GM12878 (cell line): ENCODE results near the gene GPR17. TPM values are rescaled to one million over a fixed set of nuclear protein-coding genes. Genes with fewer than 3 reads are reported as not detected.

ENCODE experiments used
- ATAC-seq: fragments of 200-7000 bp; cut with Tn5 transposase; 3 replicates; pipeline ENCODE4 v1.9.1; 2020; ENCODE audit warnings: mild to moderate bottlenecking, moderate library complexity
- BruUV-seq: library from RNA; stranded (reverse); fragments of 400-500 nt; replicated peaks from 2 replicates; lab custom pipeline; 2021; lab: Mats Ljungman, UMichigan
- CTCF ChIA-PET: fragments of 300-600 bp; sonication (Branson Sonifier 250); formaldehyde crosslinking; extraction: SDS; loops from one replicate; lab custom pipeline; 2021; ENCODE audit warnings: inconsistent platforms; lab: Yijun Ruan, JAX
- POLR2A ChIA-PET: fragments of 350-600 bp; formaldehyde crosslinking; extraction: SDS; loops from one replicate; lab custom pipeline; 2021; ENCODE audit warnings: inconsistent platforms; lab: Charles Lee
- RAD21 ChIA-PET: fragments of 300-600 bp; sonication (Branson Sonifier 250); formaldehyde crosslinking; loops from one replicate; lab custom pipeline; 2023; ENCODE audit warnings: antibody characterized with exemption; ENCODE audit not compliant: unreplicated experiment; lab: Charles Lee
- SMC1A ChIA-PET: fragments of 300-600 bp; sonication (Branson Sonifier 250); formaldehyde crosslinking; loops from one replicate; lab custom pipeline; 2023; ENCODE audit not compliant: unreplicated experiment, uncharacterized antibody; lab: Charles Lee
- DNase-seq: peaks from one replicate; pipeline ENCODE4 v3.0.0-alpha.2; 2011; ENCODE audit warnings: low read depth, low spot score
- FAIRE-seq: peaks from 3 replicates; lab custom pipeline; 2011; peaks lifted over from hg19 to GRCh38; lab: Jason Lieb, UNC
- H2AFZ ChIP-seq: 2 replicates; pipeline ENCODE4 v1.6.0; 2011; ENCODE audit warnings: low read depth, low read length, control low read depth; ENCODE audit not compliant: control insufficient read depth
- H3K27ac ChIP-seq: 2 replicates; pipeline ENCODE4 v1.5.1; 2011; ENCODE audit warnings: control low read depth; ENCODE audit not compliant: control insufficient read depth, insufficient read depth
- H3K27me3 ChIP-seq, 2 experiments: replicated peaks in 1 of 2; 2 replicates each; pipeline versions ENCODE4 v1.6.0 to v1.6.1; 2011; ENCODE audit warnings: low read length in 1 of 2; ENCODE audit not compliant: control insufficient read depth in 2 of 2, insufficient read depth in 2 of 2
- H3K36me3 ChIP-seq, 2 experiments: 2 replicates each; pipeline ENCODE4 v1.5.1; 2011; ENCODE audit warnings: low read length in 1 of 2; ENCODE audit not compliant: control insufficient read depth in 2 of 2, insufficient read depth in 2 of 2
- H3K4me1 ChIP-seq: 2 replicates; pipeline ENCODE4 v1.6.1; 2011; ENCODE audit warnings: mild to moderate bottlenecking, low read length, moderate library complexity, mixed read lengths; ENCODE audit not compliant: control insufficient read depth, insufficient read depth
- H3K4me2 ChIP-seq: 2 replicates; pipeline ENCODE4 v1.6.0; 2011; ENCODE audit warnings: control low read depth; ENCODE audit not compliant: control insufficient read depth, insufficient read depth
- H3K4me3 ChIP-seq: fragments of 200-600 bp; sonication (generic); 2 replicates; pipeline ENCODE4 v1.5.1; 2016
- H3K79me2 ChIP-seq: 2 replicates; pipeline ENCODE4 v1.6.0; 2011; ENCODE audit warnings: low read length; ENCODE audit not compliant: control insufficient read depth, insufficient read depth
- H3K9ac ChIP-seq: 2 replicates; pipeline ENCODE4 v1.8.0; 2011; ENCODE audit warnings: low read length, control low read depth, mixed read lengths; ENCODE audit not compliant: control insufficient read depth, insufficient read depth
- H3K9me3 ChIP-seq: replicated peaks from 3 replicates; pipeline ENCODE4 v1.5.1; 2011; ENCODE audit warnings: mild to moderate bottlenecking, low read length; ENCODE audit not compliant: control insufficient read depth, insufficient read depth
- H4K20me1 ChIP-seq: 2 replicates; pipeline ENCODE4 v1.6.0; 2011; ENCODE audit not compliant: control insufficient read depth, insufficient read depth
- ATF7 ChIP-seq: fragments of 450-650 bp; IDR thresholded peaks from 2 replicates; pipeline ENCODE4 v1.6.1; 2016; ENCODE audit warnings: low read depth, mild to moderate bottlenecking
- BHLHE40 ChIP-seq, 2 experiments: fragments of 450-650 bp in 1 of 2; IDR thresholded peaks; 2 replicates each; pipeline ENCODE4 v1.6.1; 2011 to 2017; ENCODE audit warnings: low read depth in 2 of 2, borderline replicate concordance in 1 of 2, improper control_type of control experiment in 1 of 2, low read length in 1 of 2, mild to moderate bottlenecking in 1 of 2
- CBX5 ChIP-seq: sonication (generic); IDR thresholded peaks from 2 replicates; pipeline ENCODE4 v1.6.1; 2016; ENCODE audit warnings: low read depth, moderate library complexity, mild to moderate bottlenecking, inconsistent platforms
- EZH2 ChIP-seq: IDR thresholded peaks from 2 replicates; pipeline ENCODE4 v1.6.1; 2012; ENCODE audit warnings: low read depth, mild to moderate bottlenecking, control low read depth, inconsistent platforms, low read length, borderline replicate concordance; ENCODE audit not compliant: control insufficient read depth
- MYB ChIP-seq: fragments of 150-350 bp; IDR thresholded peaks from 2 replicates; pipeline ENCODE4 v1.6.1; 2014; ENCODE audit warnings: mild to moderate bottlenecking, low read depth, low read length, borderline replicate concordance
- PML ChIP-seq: IDR thresholded peaks from 2 replicates; pipeline ENCODE4 v1.6.1; 2012; ENCODE audit warnings: low read length, inconsistent platforms
- SMAD1 ChIP-seq: fragments of 450-650 bp; IDR thresholded peaks from 2 replicates; pipeline ENCODE4 v1.6.1; 2018; ENCODE audit warnings: mild to moderate bottlenecking, low read depth; ENCODE audit not compliant: partially characterized antibody
- SPI1 ChIP-seq: IDR thresholded peaks from 2 replicates; pipeline ENCODE4 v1.6.1; 2011; ENCODE audit warnings: low read depth, mild to moderate bottlenecking, low read length, moderate library complexity, borderline replicate concordance; ENCODE audit not compliant: insufficient read depth
- TAF1 ChIP-seq: IDR thresholded peaks from 2 replicates; pipeline ENCODE4 v1.6.1; 2011; ENCODE audit warnings: mild to moderate bottlenecking, low read depth, low read length, borderline replicate concordance
- ZNF274 ChIP-seq: IDR thresholded peaks from one replicate; pipeline ENCODE4 v1.8.0; 2011; ENCODE audit not compliant: insufficient read length, insufficient read depth
- WGBS: methylation state at CpG from one replicate; pipeline ENCODE4 v1.1.6; 2016; ENCODE audit warnings: low lambda C conversion rate; ENCODE audit not compliant: insufficient replicate concordance, insufficient coverage; ENCODE audit errors: missing lambda C conversion rate; 5-methylcytosine and 5-hydroxymethylcytosine counted together
- in situ Hi-C: fragments of 300-500 bp; cut with MboI; formaldehyde crosslinking; loops from 9 replicates; pipeline ENCODE4 v1.14.3; 2018; ENCODE audit warnings: mixed read lengths
- intact Hi-C: fragments of 100-400 bp; cut with micrococcal nuclease; formaldehyde crosslinking; loops from one replicate; pipeline ENCODE4 v1.14.2; 2022; ENCODE audit not compliant: unreplicated experiment
- polyA plus RNA-seq, 11 experiments: library from polyadenylated mRNA; depleted of rRNA in 4 of 11; unstranded in 6 of 11; stranded (reverse) in 5 of 11; fragments of >200 nt; fragmentation: Nextera tagmentation in 4 of 11; fragmentation: Illumina TruSeq in 1 of 11; extraction: Ambion mirVana in 4 of 11; extraction: Trizol in 1 of 11; gene quantifications; 1 replicate in 1 of 11; 2 replicates in 10 of 11; pipeline versions ENCODE4 v1.2.1 to v1.2.3, GENCODE V29; 2011 to 2016; ENCODE audit warnings: inconsistent platforms in 2 of 11, missing spikeins in 2 of 11, low read depth in 1 of 11
- total RNA-seq, 4 experiments: library from RNA; depleted of rRNA in 3 of 4; stranded (reverse); fragments of >200 nt in 3 of 4; fragmentation: Illumina TruSeq in 1 of 4; extraction: Trizol in 1 of 4; gene quantifications; 2 replicates each; pipeline versions ENCODE4 v1.2.1 to v1.2.3, GENCODE V29; 2013 to 2021
- TF ChIP-seq, protein P1 (sequence below): IDR thresholded peaks from 2 replicates; pipeline ENCODE4 v1.6.1; 2012; ENCODE audit warnings: low read depth, low read length, improper control_type of control experiment
- TF ChIP-seq, protein P2 (sequence below): fragments of 450-650 bp; IDR thresholded peaks from 2 replicates; pipeline ENCODE4 v1.6.1; 2017; ENCODE audit warnings: mild to moderate bottlenecking

GPR17 gene
- total and polyA plus RNA-seq, 10 of the 15 experiments (the other 5 are each of a cell fraction or from before 2014, with no cell fraction given): not detected

DNA sequence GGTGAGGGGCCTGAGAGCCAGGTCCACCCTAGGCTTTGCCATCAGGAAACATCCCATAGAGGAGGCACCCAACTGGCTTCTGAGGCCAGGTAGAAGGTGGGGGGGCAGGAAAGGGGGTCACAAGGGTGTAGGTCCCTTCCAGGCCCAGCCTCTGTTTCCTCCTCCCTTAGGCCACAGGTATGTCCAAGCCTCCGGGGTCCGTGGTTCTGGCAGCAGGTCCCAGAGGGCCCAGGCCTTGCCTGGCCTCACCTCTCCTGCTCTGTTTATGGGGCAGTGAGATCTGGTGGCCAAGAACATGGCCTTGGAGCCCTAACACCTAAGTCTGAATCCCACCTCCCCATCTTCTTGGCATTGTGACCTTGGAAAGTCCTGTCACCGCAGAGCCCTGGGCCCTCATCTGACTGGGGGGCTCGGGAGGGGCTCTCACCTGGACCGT is 21.6 kb upstream of the GPR17 start:
- H3K4me2 ChIP-seq: no peak overlapping the region
- no peaks in the 10 kb centered on the region for H3K36me3 ChIP-seq
- no peak overlapping the region for H3K4me3 ChIP-seq
- no peak for FAIRE-seq
- WGBS: 55% methylated on average over 5 of the region's 5 CpGs
- H3K9me3 ChIP-seq: no peaks in the 10 kb centered on the region
- no peak for DNase-seq
- no TSS peak for BruUV-seq
- ChIA-PET SMC1A (interaction anchor here (0.7 kb wide), 1 partner anchor 61 kb away, joined by 3 read pairs; no protein-coding TSS in a partner anchor), RAD21 (no interaction called here), POLR2A (no interaction called here), CTCF (no interaction called here)
- H4K20me1 ChIP-seq: no peaks in the 10 kb centered on the region
- no peak overlapping the region for H2AFZ ChIP-seq
- intact Hi-C loops: no loop called here
- in situ Hi-C loops: no loop called here
- no peak for ATAC-seq
- H3K4me1 ChIP-seq: no peaks in the 10 kb centered on the region
- H3K27me3 ChIP-seq: no peaks in the 10 kb centered on the region
- H3K79me2 ChIP-seq: no peaks in the 10 kb centered on the region
- no peak overlapping the region for H3K9ac ChIP-seq
- no peak overlapping the region for H3K27ac ChIP-seq
- TF ChIP-seq ZNF274 (no peak), CBX5 (no peak)

DNA sequence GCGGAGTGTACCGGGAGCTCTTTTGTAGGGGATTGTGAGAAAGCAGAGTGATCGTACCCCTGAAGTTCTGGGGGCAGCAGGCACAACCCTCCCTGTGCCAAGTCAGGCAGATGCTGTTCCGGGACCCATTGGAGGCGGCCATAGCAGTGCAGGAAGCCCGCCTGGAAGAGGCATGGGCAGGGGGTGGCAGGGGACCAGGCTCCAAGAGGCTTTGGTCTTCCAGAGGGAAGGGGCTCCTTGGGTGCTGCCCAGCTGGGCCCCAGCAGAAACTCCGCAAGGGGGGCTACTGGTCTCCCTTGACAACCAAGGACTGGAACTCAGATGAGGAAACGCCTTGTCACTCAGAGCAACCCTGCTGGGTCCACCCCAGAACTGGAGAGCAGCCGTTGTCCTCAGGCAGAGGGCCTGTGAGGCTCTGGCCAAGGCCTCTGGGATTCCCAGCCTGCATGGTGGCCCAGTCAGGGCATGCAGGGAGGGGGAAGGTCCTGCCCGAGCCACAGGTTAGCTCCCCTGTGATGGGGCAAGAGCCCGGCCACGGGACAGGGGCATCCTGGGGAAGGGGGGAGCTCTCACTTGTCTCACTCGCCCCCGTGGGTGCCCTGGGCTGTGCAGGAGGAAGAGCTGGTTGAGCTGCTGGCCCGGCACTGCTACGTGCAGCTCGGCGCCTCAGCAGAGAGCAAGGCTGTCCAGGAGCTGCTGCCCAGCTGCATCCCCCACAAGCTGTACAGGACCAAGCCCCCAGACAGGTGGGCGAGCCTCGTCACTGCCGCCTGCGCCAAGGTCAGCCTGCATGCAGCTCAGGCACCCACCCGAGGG is 21.0 kb upstream of the GPR17 start:
- intact Hi-C loops: no loop called here
- no TSS peak for BruUV-seq
- TF ChIP-seq, protein P1, sequence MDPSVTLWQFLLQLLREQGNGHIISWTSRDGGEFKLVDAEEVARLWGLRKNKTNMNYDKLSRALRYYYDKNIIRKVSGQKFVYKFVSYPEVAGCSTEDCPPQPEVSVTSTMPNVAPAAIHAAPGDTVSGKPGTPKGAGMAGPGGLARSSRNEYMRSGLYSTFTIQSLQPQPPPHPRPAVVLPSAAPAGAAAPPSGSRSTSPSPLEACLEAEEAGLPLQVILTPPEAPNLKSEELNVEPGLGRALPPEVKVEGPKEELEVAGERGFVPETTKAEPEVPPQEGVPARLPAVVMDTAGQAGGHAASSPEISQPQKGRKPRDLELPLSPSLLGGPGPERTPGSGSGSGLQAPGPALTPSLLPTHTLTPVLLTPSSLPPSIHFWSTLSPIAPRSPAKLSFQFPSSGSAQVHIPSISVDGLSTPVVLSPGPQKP: no peak
- no peak for TF ChIP-seq TAF1
- TF ChIP-seq SPI1: no peak
- no peak for TF ChIP-seq PML
- TF ChIP-seq, protein P2, sequence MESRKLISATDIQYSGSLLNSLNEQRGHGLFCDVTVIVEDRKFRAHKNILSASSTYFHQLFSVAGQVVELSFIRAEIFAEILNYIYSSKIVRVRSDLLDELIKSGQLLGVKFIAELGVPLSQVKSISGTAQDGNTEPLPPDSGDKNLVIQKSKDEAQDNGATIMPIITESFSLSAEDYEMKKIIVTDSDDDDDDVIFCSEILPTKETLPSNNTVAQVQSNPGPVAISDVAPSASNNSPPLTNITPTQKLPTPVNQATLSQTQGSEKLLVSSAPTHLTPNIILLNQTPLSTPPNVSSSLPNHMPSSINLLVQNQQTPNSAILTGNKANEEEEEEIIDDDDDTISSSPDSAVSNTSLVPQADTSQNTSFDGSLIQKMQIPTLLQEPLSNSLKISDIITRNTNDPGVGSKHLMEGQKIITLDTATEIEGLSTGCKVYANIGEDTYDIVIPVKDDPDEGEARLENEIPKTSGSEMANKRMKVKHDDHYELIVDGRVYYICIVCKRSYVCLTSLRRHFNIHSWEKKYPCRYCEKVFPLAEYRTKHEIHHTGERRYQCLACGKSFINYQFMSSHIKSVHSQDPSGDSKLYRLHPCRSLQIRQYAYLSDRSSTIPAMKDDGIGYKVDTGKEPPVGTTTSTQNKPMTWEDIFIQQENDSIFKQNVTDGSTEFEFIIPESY: no peak
- no peak for TF ChIP-seq ATF7
- no peak for TF ChIP-seq MYB
- no peak for TF ChIP-seq BHLHE40 (IDR thresholded peaks at IDR 0.05; ENCODE audit: borderline replicate concordance in 1 of 2, low read depth in 2 of 2, low read length in 1 of 2)
- no peak for TF ChIP-seq EZH2
- TF ChIP-seq SMAD1: no peak

More for the DNA sequence above, 21.0 kb upstream of the GPR17 start:
- FAIRE-seq: no peak
- CTCF ChIA-PET: interaction anchor here (0.7 kb wide), 1 partner anchor 34 kb away, joined by 3 read pairs; no protein-coding TSS in a partner anchor
- Histone ChIP-seq H3K27ac (no peak overlapping the region), H3K4me3 (no peak overlapping the region), H3K79me2 (no peaks in the 10 kb centered on the region), H3K9me3 (no peaks in the 10 kb centered on the region), H3K27me3 (no peaks in the 10 kb centered on the region), H3K4me2 (no peak overlapping the region), H2AFZ (no peak overlapping the region), H4K20me1 (no peaks in the 10 kb centered on the region), H3K36me3 (no peaks in the 10 kb centered on the region), H3K9ac (no peak overlapping the region), H3K4me1 (no peaks in the 10 kb centered on the region)
- RAD21 ChIA-PET: no interaction called here
- ATAC-seq: no peak; the same call in 2 of the 3 replicates
- in situ Hi-C loops: no loop called here
- no peak for DNase-seq
- WGBS: 37% methylated on average over 22 of the region's 23 CpGs
- POLR2A ChIA-PET: no interaction called here
- SMC1A ChIA-PET: interaction anchor here (0.7 kb wide), 1 partner anchor 62 kb away, joined by 3 read pairs; no protein-coding TSS in a partner anchor
